ENCODE data around the gene SMYD3. TPM values are rescaled to one million over a fixed set of nuclear protein-coding genes. Genes with fewer than 3 reads are reported as not detected.

Gene SMYD3
- total RNA-seq, 2 donors from 2014 or later, result 13.5 to 20.8 TPM

DNA sequence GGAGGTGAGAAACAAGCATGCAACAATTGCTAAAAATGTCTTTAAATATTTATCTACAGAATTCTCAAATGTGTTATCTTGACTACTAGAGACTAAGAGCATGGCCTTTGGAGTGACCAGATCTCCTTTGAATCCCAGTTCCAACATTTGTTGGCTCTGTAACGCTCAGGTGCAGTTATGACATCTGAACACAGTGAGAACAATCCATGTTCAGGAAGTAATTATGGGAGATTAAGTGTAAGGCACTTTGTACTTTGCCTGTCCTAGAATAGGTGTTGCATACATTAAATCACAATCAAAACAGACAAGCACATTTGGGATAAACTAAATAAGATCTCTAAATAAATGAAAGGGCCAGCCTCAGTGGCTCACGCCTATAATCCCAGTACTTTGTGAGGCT, 454.5 kb downstream of the SMYD3 start:
- Histone ChIP-seq H3K4me1 (no peaks in the 10 kb centered on the region), H3K36me3 (replicated peaks in 1 of 2; ENCODE audit: insufficient read depth in 1 of 2, low read depth in 2 of 2) (no peaks in the 10 kb centered on the region), H3K4me3 (no peak overlapping the region), H3K9me3 (no peaks in the 10 kb centered on the region), H3K27ac (no peak overlapping the region), H3K27me3 (no peaks in the 10 kb centered on the region)
- DNase-seq, result no peak
- no peak for ATAC-seq
- WGBS, 2 donors, result 85 to 95% methylated on average over 2 of the region's 2 CpGs
- no peak for TF ChIP-seq POLR2A (IDR thresholded peaks at IDR 0.05)
- TF ChIP-seq, protein P1, sequence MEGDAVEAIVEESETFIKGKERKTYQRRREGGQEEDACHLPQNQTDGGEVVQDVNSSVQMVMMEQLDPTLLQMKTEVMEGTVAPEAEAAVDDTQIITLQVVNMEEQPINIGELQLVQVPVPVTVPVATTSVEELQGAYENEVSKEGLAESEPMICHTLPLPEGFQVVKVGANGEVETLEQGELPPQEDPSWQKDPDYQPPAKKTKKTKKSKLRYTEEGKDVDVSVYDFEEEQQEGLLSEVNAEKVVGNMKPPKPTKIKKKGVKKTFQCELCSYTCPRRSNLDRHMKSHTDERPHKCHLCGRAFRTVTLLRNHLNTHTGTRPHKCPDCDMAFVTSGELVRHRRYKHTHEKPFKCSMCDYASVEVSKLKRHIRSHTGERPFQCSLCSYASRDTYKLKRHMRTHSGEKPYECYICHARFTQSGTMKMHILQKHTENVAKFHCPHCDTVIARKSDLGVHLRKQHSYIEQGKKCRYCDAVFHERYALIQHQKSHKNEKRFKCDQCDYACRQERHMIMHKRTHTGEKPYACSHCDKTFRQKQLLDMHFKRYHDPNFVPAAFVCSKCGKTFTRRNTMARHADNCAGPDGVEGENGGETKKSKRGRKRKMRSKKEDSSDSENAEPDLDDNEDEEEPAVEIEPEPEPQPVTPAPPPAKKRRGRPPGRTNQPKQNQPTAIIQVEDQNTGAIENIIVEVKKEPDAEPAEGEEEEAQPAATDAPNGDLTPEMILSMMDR (IDR thresholded peaks at IDR 0.05), result no peak
- intact Hi-C loops (cut with DNase I), result no loop called here

DNA sequence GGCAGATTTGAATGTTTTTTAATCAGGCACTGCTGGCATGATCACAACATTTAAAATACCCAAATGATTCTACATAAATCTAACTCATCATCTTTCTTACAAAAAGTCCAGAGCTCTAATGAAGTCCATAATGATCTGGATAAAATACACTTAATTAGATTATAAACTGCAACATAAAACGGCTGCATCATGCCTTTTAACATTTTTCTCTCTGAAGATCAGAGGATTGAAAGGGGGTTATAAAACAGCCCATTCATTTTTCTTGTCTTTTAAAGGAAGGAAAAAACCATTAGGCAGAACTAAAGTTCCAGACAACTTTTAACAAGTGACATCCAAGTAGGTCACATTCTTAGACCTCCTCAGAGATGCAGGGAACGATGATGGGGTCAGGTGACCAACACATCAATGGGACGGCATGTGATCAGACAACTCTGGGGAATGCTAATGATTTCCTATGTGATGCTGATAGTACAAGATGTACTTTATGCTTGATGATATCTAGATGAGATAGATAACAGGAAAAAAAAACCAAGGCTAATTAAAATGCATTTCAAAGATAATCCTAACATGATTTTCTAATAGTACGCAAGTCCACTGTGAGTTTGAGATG, 455.1 kb downstream of the SMYD3 start:
- H3K9me3 ChIP-seq, result no peaks in the 10 kb centered on the region
- no peak overlapping the region for H3K27ac ChIP-seq
- H3K27me3 ChIP-seq, result no peaks in the 10 kb centered on the region
- H3K36me3 ChIP-seq (replicated peaks in 1 of 2; ENCODE audit: insufficient read depth in 1 of 2, low read depth in 2 of 2), result no peaks in the 10 kb centered on the region
- DNase-seq (no peak), ATAC-seq (no peak)
- intact Hi-C loops (cut with DNase I), result no loop called here
- H3K4me3 ChIP-seq, result no peak overlapping the region
- 73 to 78% methylated on average over 4 of the region's 4 CpGs for WGBS, 2 donors
- no peak for TF ChIP-seq POLR2A (IDR thresholded peaks at IDR 0.05)
- TF ChIP-seq, protein P1 (IDR thresholded peaks at IDR 0.05), result no peak
- H3K4me1 ChIP-seq, result no peaks in the 10 kb centered on the region

DNA sequence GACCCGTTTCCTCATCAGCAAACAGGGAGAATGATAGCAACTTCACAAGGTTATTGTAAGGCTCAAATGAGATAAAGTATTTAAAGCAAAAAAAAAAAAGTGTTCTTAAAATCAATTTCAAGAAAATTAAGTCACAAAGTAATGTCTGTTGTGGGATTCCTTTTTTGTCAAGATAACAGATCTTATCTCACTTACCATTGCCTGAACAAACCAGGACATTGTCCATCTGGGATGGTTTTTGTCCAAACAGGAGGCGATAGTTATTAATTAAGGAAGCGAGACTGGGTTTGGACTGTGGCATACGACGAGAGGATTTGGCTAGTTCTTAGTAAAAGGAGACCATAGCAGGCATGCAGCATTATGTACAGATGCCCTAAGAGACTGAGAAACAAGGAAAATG, 458.4 kb downstream of the SMYD3 start:
- Histone ChIP-seq H3K27me3 (no peaks in the 10 kb centered on the region), H3K27ac (no peak overlapping the region), H3K36me3 (replicated peaks in 1 of 2; ENCODE audit: insufficient read depth in 1 of 2, low read depth in 2 of 2) (no peaks in the 10 kb centered on the region), H3K4me3 (no peak overlapping the region), H3K9me3 (no peaks in the 10 kb centered on the region), H3K4me1 (no peaks in the 10 kb centered on the region)
- DNase-seq (no peak), ATAC-seq (no peak)
- TF ChIP-seq, protein P1 (IDR thresholded peaks at IDR 0.05), result no peak
- no peak for TF ChIP-seq POLR2A (IDR thresholded peaks at IDR 0.05)
- intact Hi-C loops (cut with DNase I), result no loop called here
- 73 to 83% methylated on average over 5 of the region's 5 CpGs for WGBS, 2 donors

DNA sequence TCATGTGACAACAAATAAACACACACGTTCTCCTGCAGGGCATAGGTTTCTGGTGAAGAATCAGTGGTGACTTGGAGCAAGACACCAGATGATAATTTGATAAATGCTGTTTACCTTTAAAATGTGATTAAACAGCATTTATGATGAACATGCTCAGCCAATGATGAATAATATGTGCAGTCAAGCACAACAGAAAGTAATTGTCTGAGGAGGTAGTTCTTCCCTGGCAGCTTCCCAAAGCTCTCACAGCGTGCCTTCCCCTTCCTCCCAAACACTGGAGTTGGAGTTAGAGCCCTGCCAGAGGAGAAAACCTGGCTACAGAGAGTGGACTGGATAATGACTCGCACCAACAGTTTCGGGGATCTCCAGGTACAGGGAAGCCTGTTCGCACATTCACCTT, 463.5 kb downstream of the SMYD3 start:
- no peak for TF ChIP-seq POLR2A (IDR thresholded peaks at IDR 0.05)
- TF ChIP-seq, protein P1 (IDR thresholded peaks at IDR 0.05), result no peak
- WGBS, 2 donors, result 65 to 87% methylated on average over 5 of the region's 5 CpGs
- no peak for DNase-seq
- Histone ChIP-seq H3K27ac (no peak overlapping the region), H3K9me3 (no peaks in the 10 kb centered on the region), H3K4me3 (no peak overlapping the region), H3K36me3 (replicated peaks in 1 of 2; ENCODE audit: insufficient read depth in 1 of 2, low read depth in 2 of 2) (no peaks in the 10 kb centered on the region), H3K27me3 (no peaks in the 10 kb centered on the region), H3K4me1 (no peaks in the 10 kb centered on the region)
- ATAC-seq, result no peak
- intact Hi-C loops (cut with DNase I), result no loop called here

DNA sequence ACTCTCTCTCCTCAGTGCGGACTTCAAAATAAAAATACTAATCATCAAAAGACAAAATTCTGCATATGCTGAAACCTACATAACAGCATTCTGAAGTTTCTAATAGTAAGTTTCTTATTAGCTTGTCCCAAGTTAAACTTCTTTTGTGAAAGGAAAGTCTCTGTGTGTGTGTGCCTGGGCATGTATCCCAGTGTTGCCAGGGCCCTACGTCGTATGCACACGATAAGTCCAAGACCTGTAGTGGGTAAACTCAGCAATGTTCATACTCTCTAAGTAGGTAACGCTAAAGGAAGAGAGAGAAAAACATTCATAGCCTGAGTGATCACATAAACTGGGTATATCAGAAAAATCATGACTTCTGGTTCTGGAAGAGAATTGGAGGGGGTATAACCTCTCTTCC, 465.7 kb downstream of the SMYD3 start:
- TF ChIP-seq, protein P1 (IDR thresholded peaks at IDR 0.05), result no peak
- TF ChIP-seq POLR2A (IDR thresholded peaks at IDR 0.05), result no peak
- no peak for ATAC-seq
- Histone ChIP-seq H3K36me3 (replicated peaks in 1 of 2; ENCODE audit: insufficient read depth in 1 of 2, low read depth in 2 of 2) (no peaks in the 10 kb centered on the region), H3K4me3 (no peak overlapping the region), H3K9me3 (no peaks in the 10 kb centered on the region), H3K4me1 (no peaks in the 10 kb centered on the region), H3K27ac (no peak overlapping the region), H3K27me3 (no peaks in the 10 kb centered on the region)
- WGBS, 2 donors, result 49 to 61% methylated on average over 5 of the region's 5 CpGs
- intact Hi-C loops (cut with DNase I), result no loop called here
- DNase-seq, result peak in 1 of 4 donors; percentile 32
